RWPE2 (cell line): ENCODE data around the gene BORCS5.
A peak's percentile ranks its signal among the peaks of the same experiment; 100 is the strongest.

Source experiments
- ATAC-seq: fragments of 200-7000 bp; cut with Tn5 transposase; 3 replicates; pipeline ENCODE4 v1.9.1; 2021; ENCODE audit warnings: low read depth
- DNase-seq: peaks from one replicate; pipeline ENCODE4 v3.0.0-alpha.2; 2020; ENCODE audit warnings: low spot score
- H3K27ac ChIP-seq: fragments of 450-650 bp; 2 replicates; pipeline ENCODE4 v1.5.1; 2017; ENCODE audit warnings: mild to moderate bottlenecking; ENCODE audit not compliant: poor library complexity, severe bottlenecking
- H3K27me3 ChIP-seq: fragments of 250-450 bp; sonication (Bioruptor Pico); 2 replicates; pipeline ENCODE4 v1.5.1; 2021; ENCODE audit warnings: mild to moderate bottlenecking, moderate library complexity; ENCODE audit not compliant: insufficient read depth, poor library complexity, severe bottlenecking
- H3K36me3 ChIP-seq: fragments of 250-450 bp; sonication (Bioruptor Pico); 2 replicates; pipeline ENCODE4 v1.5.1; 2020; ENCODE audit warnings: low read depth, mild to moderate bottlenecking, moderate library complexity
- H3K4me1 ChIP-seq: fragments of 250-450 bp; sonication (Bioruptor Pico); 2 replicates; pipeline ENCODE4 v1.5.1; 2021; ENCODE audit warnings: mild to moderate bottlenecking, moderate library complexity; ENCODE audit not compliant: insufficient read depth, poor library complexity, severe bottlenecking
- H3K4me3 ChIP-seq: fragments of 250-450 bp; sonication (Bioruptor Pico); 2 replicates; pipeline ENCODE4 v1.5.1; 2021; ENCODE audit warnings: mild to moderate bottlenecking, moderate library complexity; ENCODE audit not compliant: severe bottlenecking
- H3K9me3 ChIP-seq: fragments of 250-450 bp; sonication (Bioruptor Pico); 2 replicates; pipeline ENCODE4 v1.5.1; 2021; ENCODE audit warnings: mild to moderate bottlenecking, moderate library complexity; ENCODE audit not compliant: severe bottlenecking
- CTCF ChIP-seq: fragments of 450-650 bp; IDR thresholded peaks from one replicate; pipeline ENCODE4 v1.5.1; 2017; ENCODE audit warnings: mild to moderate bottlenecking, moderate library complexity; ENCODE audit not compliant: poor library complexity, severe bottlenecking

BORCS5 gene

DNA sequence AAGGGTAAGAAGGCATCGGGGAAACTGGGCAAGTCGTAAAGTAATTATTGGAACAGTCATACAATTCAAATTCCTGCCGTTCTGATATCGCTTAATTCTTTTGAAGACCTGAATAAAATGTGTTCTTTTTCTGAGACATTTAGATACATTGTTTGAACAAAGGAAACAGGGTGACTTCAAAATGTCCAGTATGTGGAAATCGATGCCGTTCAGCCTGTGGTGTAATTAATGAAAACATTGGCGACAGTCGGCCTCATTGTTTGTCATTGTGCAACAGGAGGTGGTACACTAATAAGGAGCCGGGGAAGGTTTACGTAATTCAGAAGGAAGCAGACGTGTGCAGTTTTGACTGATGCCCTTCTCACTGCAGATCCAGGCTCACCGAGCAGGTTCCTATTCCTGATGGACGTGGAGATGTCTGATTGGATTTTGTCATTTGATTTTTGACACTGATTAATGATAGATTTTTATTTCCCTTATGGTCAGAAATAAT is 92.7 kb downstream of the BORCS5 start:
- Histone ChIP-seq H3K9me3 (no peaks in the 10 kb centered on the region), H3K4me3 (no peak overlapping the region), H3K27ac (no peak overlapping the region), H3K36me3 (no peaks in the 10 kb centered on the region), H3K4me1 (peaks cover 18% of the 10 kb centered on the region), H3K27me3 (no peaks in the 10 kb centered on the region)
- TF ChIP-seq CTCF, result no peak
- DNase-seq (no peak), ATAC-seq (peak; percentile 61; the same call in 1 of the 3 replicates)

DNA sequence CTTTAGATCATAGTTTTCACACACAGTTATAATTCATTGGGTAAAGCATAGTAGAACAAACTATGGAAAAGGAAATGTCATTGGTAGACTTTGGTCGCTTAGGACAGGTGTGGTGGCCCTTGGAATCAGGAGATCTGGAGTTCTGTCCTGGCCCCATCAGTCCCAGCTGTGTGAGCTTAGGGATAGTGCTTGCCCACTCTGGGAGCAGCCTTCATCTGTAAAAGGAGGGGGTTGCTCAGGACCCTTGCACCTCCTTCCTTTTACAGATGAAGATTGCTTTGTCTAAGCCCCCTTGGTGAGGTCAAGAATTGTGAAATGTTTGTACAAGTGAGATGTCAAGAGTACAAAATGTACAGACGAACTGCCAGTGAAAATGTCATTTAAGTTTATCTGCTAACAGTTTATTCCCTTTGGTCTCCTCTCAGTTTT is 93.2 kb downstream of the BORCS5 start:
- H3K4me3 ChIP-seq, result no peak overlapping the region
- H3K27ac ChIP-seq, result no peak overlapping the region
- no peaks in the 10 kb centered on the region for H3K36me3 ChIP-seq
- H3K9me3 ChIP-seq, result no peaks in the 10 kb centered on the region
- no peaks in the 10 kb centered on the region for H3K27me3 ChIP-seq
- no peak for DNase-seq
- peaks cover 18% of the 10 kb centered on the region for H3K4me1 ChIP-seq
- ATAC-seq, result no peak
- no peak for TF ChIP-seq CTCF

GRCh38 chr12:12451098-12451497 is 94.2 kb downstream of the BORCS5 start:
- DNase-seq, result no peak
- no peak overlapping the region for H3K4me3 ChIP-seq
- no peak overlapping the region for H3K27ac ChIP-seq
- TF ChIP-seq CTCF, result no peak
- H3K27me3 ChIP-seq, result no peaks in the 10 kb centered on the region
- ATAC-seq, result no peak
- H3K9me3 ChIP-seq, result no peaks in the 10 kb centered on the region
- H3K36me3 ChIP-seq, result no peaks in the 10 kb centered on the region
- peaks cover 12% of the 10 kb centered on the region for H3K4me1 ChIP-seq

- ATAC-seq (no peak), DNase-seq (no peak)
- Histone ChIP-seq H3K27me3 (no peaks in the 10 kb centered on the region), H3K9me3 (no peaks in the 10 kb centered on the region), H3K4me1 (peaks cover 9% of the 10 kb centered on the region), H3K36me3 (no peaks in the 10 kb centered on the region), H3K4me3 (no peak overlapping the region), H3K27ac (no peak overlapping the region)
- no peak for TF ChIP-seq CTCF
Measured at GRCh38 chr12:12452326-12452902, 95.5 kb downstream of the BORCS5 start.

- H3K36me3 ChIP-seq, result no peaks in the 10 kb centered on the region
- DNase-seq (no peak), ATAC-seq (no peak)
- no peaks in the 10 kb centered on the region for H3K9me3 ChIP-seq
- H3K27me3 ChIP-seq, result no peaks in the 10 kb centered on the region
- no peak overlapping the region for H3K27ac ChIP-seq
- TF ChIP-seq CTCF, result no peak
- no peak overlapping the region for H3K4me3 ChIP-seq
- peaks cover 9% of the 10 kb centered on the region for H3K4me1 ChIP-seq
Measured at GRCh38 chr12:12453635-12454034, 96.8 kb downstream of the BORCS5 start.
